ENCODE data around the gene CA6.
"Not testable (repeated sequence)": the region's sequence is repeated elsewhere in the genome, so short reads cannot be mapped to it uniquely, and the experiment has no call there.

CA6 gene

GRCh38 chr1:9004700-9005394 is 59.2 kb downstream of the CA6 start:
- DNase-seq (ENCODE audit: low read depth in 2 of 2) = peak; percentile 76 to 80

GRCh38 chr1:9005395-9005708 is 59.7 kb downstream of the CA6 start:
- no peak for DNase-seq (ENCODE audit: low read depth in 2 of 2)

- no peak for DNase-seq (ENCODE audit: low read depth in 2 of 2)
These were observed 61.4 kb downstream of the CA6 start for GRCh38 chr1:9006956-9007615.

- DNase-seq (ENCODE audit: low read depth in 2 of 2) = no peak
These were observed 62.6 kb downstream of the CA6 start for GRCh38 chr1:9008236-9008635.

GRCh38 chr1:9009438-9010370 is 64.0 kb downstream of the CA6 start:
- no peak for DNase-seq (ENCODE audit: low read depth in 2 of 2)

- no peak for DNase-seq (ENCODE audit: low read depth in 2 of 2)
These were observed 65.2 kb downstream of the CA6 start for GRCh38 chr1:9010781-9011323.

GRCh38 chr1:9013819-9014218 is 68.2 kb downstream of the CA6 start:
- DNase-seq (ENCODE audit: low read depth in 2 of 2) = no peak

GRCh38 chr1:9014475-9015375 is 69.1 kb downstream of the CA6 start:
- DNase-seq (ENCODE audit: low read depth in 2 of 2) = no peak

GRCh38 chr1:9016455-9016854 is 70.8 kb downstream of the CA6 start:
- no peak for DNase-seq (ENCODE audit: low read depth in 2 of 2)

GRCh38 chr1:9018333-9018732 is 72.7 kb downstream of the CA6 start:
- no peak for DNase-seq (ENCODE audit: low read depth in 2 of 2)

- DNase-seq (ENCODE audit: low read depth in 2 of 2) = peak in 1 of 2 experiments; percentile 27
These were observed 74.2 kb downstream of the CA6 start for GRCh38 chr1:9019896-9020295.

GRCh38 chr1:9020305-9020704 is 74.6 kb downstream of the CA6 start:
- no peak for DNase-seq (ENCODE audit: low read depth in 2 of 2)

- DNase-seq (ENCODE audit: low read depth in 2 of 2) = not testable (repeated sequence)
These were observed 76.5 kb downstream of the CA6 start for GRCh38 chr1:9022026-9022738.

- DNase-seq (ENCODE audit: low read depth in 2 of 2) = no peak
These were observed 77.1 kb downstream of the CA6 start for GRCh38 chr1:9022773-9023172.

Measured in fibroblast of skin of left quadriceps (primary cell).